Activated CD8-positive, alpha-beta memory T cell treated with anti-CD3 and anti-CD28 coated beads, Interleukin-2, amount 50 U/mL, for 24 hours (primary cell): ENCODE measurements around the gene RGPD8.
"Not testable (repeated sequence)": the region's sequence is repeated elsewhere in the genome, so short reads cannot be mapped to it uniquely, and the experiment has no call there.

Experiments
- DNase-seq: peaks from one replicate; pipeline ENCODE4 v3.0.0-alpha.2; 2020; ENCODE audit errors: extremely low read depth

RGPD8 gene

GRCh38 chr2:112435716-112436431, 2.4 kb upstream of the RGPD8 start:
- not testable (repeated sequence) for DNase-seq

- not testable (repeated sequence) for DNase-seq
Observed at GRCh38 chr2:112434890-112435715, 1.7 kb upstream of the RGPD8 start.

GRCh38 chr2:112433932-112434730, 686 bp upstream of the RGPD8 start:
- no peak for DNase-seq

- not testable (repeated sequence) for DNase-seq
Observed at GRCh38 chr2:112432735-112433479, 538 bp downstream of the RGPD8 start.

GRCh38 chr2:112432390-112432734, 1.1 kb downstream of the RGPD8 start:
- DNase-seq = not testable (repeated sequence)

- DNase-seq = not testable (repeated sequence)
Observed at GRCh38 chr2:112431587-112432295, 1.7 kb downstream of the RGPD8 start.

GRCh38 chr2:112424553-112424952, 8.9 kb downstream of the RGPD8 start:
- not testable (repeated sequence) for DNase-seq

- not testable (repeated sequence) for DNase-seq
Observed at GRCh38 chr2:112416860-112417259, 16.6 kb downstream of the RGPD8 start.

GRCh38 chr2:112360055-112360454, 73.4 kb downstream of the RGPD8 start:
- not testable (repeated sequence) for DNase-seq

- not testable (repeated sequence) for DNase-seq
Observed at GRCh38 chr2:112354335-112354734, 79.1 kb downstream of the RGPD8 start.

GRCh38 chr2:112352809-112353603, 80.4 kb downstream of the RGPD8 start:
- not testable (repeated sequence) for DNase-seq

- not testable (repeated sequence) for DNase-seq
Observed at GRCh38 chr2:112352292-112352691, 81.2 kb downstream of the RGPD8 start.

GRCh38 chr2:112345030-112346027, 88.1 kb downstream of the RGPD8 start:
- DNase-seq = no peak

GRCh38 chr2:112343827-112344585, 89.4 kb downstream of the RGPD8 start:
- no peak for DNase-seq

GRCh38 chr2:112342067-112342550, 91.3 kb downstream of the RGPD8 start:
- DNase-seq = no peak

GRCh38 chr2:112340475-112341267, 92.8 kb downstream of the RGPD8 start:
- no peak for DNase-seq

GRCh38 chr2:112339986-112340385, 93.5 kb downstream of the RGPD8 start:
- no peak for DNase-seq
